PC-3 (cell line): ENCODE measurements around the gene DAPK3.
"Not testable (repeated sequence)": the region's sequence is repeated elsewhere in the genome, so short reads cannot be mapped to it uniquely, and the experiment has no call there.

Experiments
- CTCF ChIP-seq: fragments of 300-600 bp; sonication (generic); conservative IDR thresholded peaks from 2 replicates; pipeline ENCODE4 v1.5.1; 2017; ENCODE audit warnings: antibody characterized with exemption, low read depth, mild to moderate bottlenecking, low read length
- EZH2phosphoT487 ChIP-seq: fragments of 300-600 bp; sonication (generic); IDR thresholded peaks from 2 replicates; pipeline ENCODE4 v1.6.1; 2018; ENCODE audit warnings: mild to moderate bottlenecking, antibody characterized with exemption, low read length, borderline replicate concordance

- not testable (repeated sequence) for TF ChIP-seq CTCF, EZH2phosphoT487
Measured at GRCh38 chr19:4005436-4005835, 34.5 kb upstream of the DAPK3 start.
